H9 (cell line): ENCODE data around the gene ERVFRD-1. TPM values are rescaled to one million over a fixed set of nuclear protein-coding genes. Genes with fewer than 3 reads are reported as not detected.
A peak's percentile ranks its signal among the peaks of the same experiment; 100 is the strongest.

Experiments
- DNase-seq: peaks from one replicate; pipeline ENCODE4 v3.0.0-alpha.2; 2017
- H2AFZ ChIP-seq: one replicate; pipeline ENCODE4 v1.6.1; 2013; ENCODE audit warnings: mild to moderate bottlenecking, low read length, control low read depth, moderate library complexity
- H2AK5ac ChIP-seq: 2 replicates; pipeline ENCODE4 v1.6.1; 2013; ENCODE audit warnings: low read length, control low read depth, mixed read lengths; ENCODE audit not compliant: insufficient read length
- H2BK120ac ChIP-seq: one replicate; pipeline ENCODE4 v1.6.1; 2013; ENCODE audit warnings: low read depth, mild to moderate bottlenecking, low read length, control low read depth, inconsistent platforms; ENCODE audit not compliant: poor library complexity, severe bottlenecking
- H2BK12ac ChIP-seq: 2 replicates; pipeline ENCODE4 v1.6.1; 2013; ENCODE audit warnings: low read length, control low read depth, mixed read lengths, low read depth; ENCODE audit not compliant: insufficient read length
- H2BK15ac ChIP-seq: 2 replicates; pipeline ENCODE4 v1.6.1; 2013; ENCODE audit warnings: low read depth, low read length, control low read depth
- H2BK20ac ChIP-seq: one replicate; pipeline ENCODE4 v1.6.1; 2013; ENCODE audit warnings: low read depth, mild to moderate bottlenecking, low read length, control low read depth, inconsistent platforms; ENCODE audit not compliant: poor library complexity, severe bottlenecking
- H2BK5ac ChIP-seq: 2 replicates; pipeline ENCODE4 v1.6.1; 2013; ENCODE audit warnings: low read length, control low read depth, mixed read lengths; ENCODE audit not compliant: insufficient read length
- H3K14ac ChIP-seq: 2 replicates; pipeline ENCODE4 v1.6.1; 2013; ENCODE audit warnings: low read length, control low read depth; ENCODE audit not compliant: insufficient read depth
- H3K18ac ChIP-seq: 2 replicates; pipeline ENCODE4 v1.6.1; 2013; ENCODE audit warnings: low read depth, mild to moderate bottlenecking, mixed read lengths, low read length, control low read depth; ENCODE audit not compliant: insufficient read length
- H3K23ac ChIP-seq: 2 replicates; pipeline ENCODE4 v1.6.1; 2013; ENCODE audit warnings: low read length, control low read depth, mixed read lengths, low read depth; ENCODE audit not compliant: insufficient read length
- H3K23me2 ChIP-seq: 2 replicates; pipeline ENCODE4 v1.6.1; 2013; ENCODE audit warnings: low read depth, mild to moderate bottlenecking, mixed read lengths, low read length, control low read depth; ENCODE audit not compliant: insufficient read length, poor library complexity, severe bottlenecking
- H3K27ac ChIP-seq: 2 replicates; pipeline ENCODE4 v1.5.1; 2013; ENCODE audit warnings: low read length, control low read depth, mixed read lengths, low read depth; ENCODE audit not compliant: insufficient read length
- H3K27me3 ChIP-seq: 2 replicates; pipeline ENCODE4 v1.6.1; 2013; ENCODE audit warnings: low read length, control low read depth, inconsistent platforms; ENCODE audit not compliant: insufficient read depth
- H3K4ac ChIP-seq: 2 replicates; pipeline ENCODE4 v1.6.1; 2013; ENCODE audit warnings: low read depth, mild to moderate bottlenecking, control low read depth, inconsistent platforms, low read length, moderate library complexity
- H3K4me1 ChIP-seq: 2 replicates; pipeline ENCODE4 v1.6.1; 2013; ENCODE audit warnings: low read length, control low read depth, inconsistent platforms; ENCODE audit not compliant: insufficient read depth
- H3K4me2 ChIP-seq: 2 replicates; pipeline ENCODE4 v1.6.1; 2013; ENCODE audit warnings: low read length, control low read depth, mixed read lengths; ENCODE audit not compliant: insufficient read length, insufficient read depth
- H3K56ac ChIP-seq: 2 replicates; pipeline ENCODE4 v1.6.1; 2013; ENCODE audit warnings: low read depth, mild to moderate bottlenecking, mixed read lengths, low read length, control low read depth; ENCODE audit not compliant: insufficient read length
- H3K79me1 ChIP-seq: 2 replicates; pipeline ENCODE4 v1.6.1; 2013; ENCODE audit warnings: low read depth, mild to moderate bottlenecking, moderate library complexity, low read length, control low read depth, inconsistent platforms; ENCODE audit not compliant: insufficient read depth, poor library complexity, severe bottlenecking
- H3K79me2 ChIP-seq: 2 replicates; pipeline ENCODE4 v1.6.1; 2013; ENCODE audit warnings: low read length, control low read depth, inconsistent platforms; ENCODE audit not compliant: insufficient read depth
- H3K9ac ChIP-seq: 2 replicates; pipeline ENCODE4 v1.6.1; 2013; ENCODE audit warnings: low read length, control low read depth, mixed read lengths; ENCODE audit not compliant: insufficient read length; ENCODE audit errors: extremely low read depth
- H3K9me3 ChIP-seq: one replicate; pipeline ENCODE4 v1.6.1; 2013; ENCODE audit warnings: low read depth, low read length, inconsistent platforms; ENCODE audit not compliant: control insufficient read depth
- H3T11ph ChIP-seq: one replicate; pipeline ENCODE4 v1.6.1; 2013; ENCODE audit warnings: mild to moderate bottlenecking, low read length, control low read depth, inconsistent platforms
- H4K20me1 ChIP-seq: one replicate; pipeline ENCODE4 v1.6.1; 2013; ENCODE audit not compliant: control insufficient read depth, insufficient read length, insufficient read depth
- H4K5ac ChIP-seq: 2 replicates; pipeline ENCODE4 v1.6.1; 2013; ENCODE audit warnings: low read depth, mild to moderate bottlenecking, mixed read lengths, low read length, control low read depth; ENCODE audit not compliant: insufficient read length
- H4K8ac ChIP-seq: replicated peaks from 2 replicates; pipeline ENCODE4 v1.6.1; 2013; ENCODE audit warnings: low read length, control low read depth, mixed read lengths, low read depth; ENCODE audit not compliant: insufficient read length
- H4K91ac ChIP-seq: 2 replicates; pipeline ENCODE4 v1.6.1; 2013; ENCODE audit warnings: low read depth, mild to moderate bottlenecking, moderate library complexity, mixed read lengths, low read length, control low read depth; ENCODE audit not compliant: insufficient read length
- H3K27ac Mint-ChIP-seq, 3 experiments: 2 replicates in 2 of 3; 3 replicates in 1 of 3; pipeline ENCODE4 v1.8.0; 2020 to 2021; ENCODE audit warnings: mixed read lengths in 3 of 3, mild to moderate bottlenecking in 1 of 3, moderate library complexity in 1 of 3
- H3K27me3 Mint-ChIP-seq: 2 replicates; pipeline ENCODE4 v1.8.0; 2021; ENCODE audit warnings: low read depth, mild to moderate bottlenecking, moderate library complexity, mixed read lengths
- H3K36me3 Mint-ChIP-seq, 3 experiments: 2 replicates in 2 of 3; 3 replicates in 1 of 3; pipeline ENCODE4 v1.8.0; 2020 to 2021; ENCODE audit warnings: low read depth in 3 of 3, mixed read lengths in 3 of 3; ENCODE audit not compliant: insufficient read depth in 1 of 3
- H3K4me1 Mint-ChIP-seq, 2 experiments: 2 replicates each; pipeline ENCODE4 v1.8.0; 2020; ENCODE audit warnings: mixed read lengths in 2 of 2
- H3K4me3 Mint-ChIP-seq, 2 experiments: 2 replicates in 1 of 2; 3 replicates in 1 of 2; pipeline ENCODE4 v1.8.0; 2020 to 2021; ENCODE audit warnings: mild to moderate bottlenecking in 2 of 2, mixed read lengths in 2 of 2, moderate library complexity in 1 of 2
- H3K9me3 Mint-ChIP-seq, 2 experiments: 2 replicates in 1 of 2; 3 replicates in 1 of 2; pipeline ENCODE4 v1.8.0; 2020; ENCODE audit warnings: mild to moderate bottlenecking in 2 of 2, mixed read lengths in 2 of 2, moderate library complexity in 1 of 2
- WGBS: extraction: QIAGEN DNeasy Blood & Tissue Kit; methylation state at CpG from one replicate; pipeline ENCODE4 v1.1.7; 2013; ENCODE audit warnings: missing lambda C conversion rate, low lambda C conversion rate, mixed read lengths; ENCODE audit not compliant: insufficient read length; ENCODE audit errors: extremely low coverage; 5-methylcytosine and 5-hydroxymethylcytosine counted together
- total RNA-seq: library from RNA; stranded (reverse); gene quantifications from 2 replicates; pipeline ENCODE4 v1.2.1, GENCODE V29; 2021
- TF ChIP-seq, protein P1 (sequence below): fragments of 200-600 bp; sonication (generic); conservative IDR thresholded peaks from 3 replicates; pipeline ENCODE4 v1.8.0; 2021; ENCODE audit warnings: antibody characterized with exemption, mild to moderate bottlenecking

ERVFRD-1 gene
- total RNA-seq, 1 experiment from 2014 or later, result not detected

DNA sequence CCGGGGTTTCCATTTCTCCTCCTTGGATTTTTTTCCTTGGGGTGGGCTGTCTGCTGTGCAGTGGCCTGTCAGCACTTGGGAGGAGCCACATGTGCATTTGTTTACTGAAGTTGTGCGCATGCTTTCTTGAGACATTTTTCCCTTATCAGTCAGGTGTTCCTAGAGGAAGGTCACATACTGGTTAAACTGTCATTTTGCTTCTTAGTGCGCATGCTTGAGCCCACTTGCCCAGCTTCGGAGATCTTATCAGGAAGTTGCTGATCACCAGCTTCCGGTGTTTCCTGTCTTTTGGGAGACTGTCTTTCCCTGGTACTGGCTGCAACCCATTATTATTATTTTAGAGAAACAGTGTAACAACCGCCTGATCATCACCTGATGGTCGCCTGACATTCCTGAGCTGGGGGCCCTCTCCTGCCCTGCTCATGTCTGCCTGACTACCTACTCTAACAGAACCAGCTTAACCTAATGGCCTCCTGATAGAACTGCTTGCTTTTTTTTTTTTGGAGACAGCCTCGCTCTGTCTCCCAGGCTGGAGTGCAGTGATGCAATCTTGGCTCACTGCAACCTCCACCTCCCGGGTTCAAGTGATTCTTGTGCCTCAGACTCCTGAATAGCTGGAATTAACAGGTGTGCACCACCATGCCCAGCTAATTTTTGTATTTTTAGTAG lies 378 bp upstream of the ERVFRD-1 start:
- no peaks in the 10 kb centered on the region for H3K27me3 Mint-ChIP-seq
- no peaks in the 10 kb centered on the region; a peak in 1 of 7 replicates for H3K36me3 Mint-ChIP-seq
- Histone ChIP-seq H4K20me1 (peaks cover 3% of the 10 kb centered on the region), H4K91ac (no peak overlapping the region), H3K27me3 (no peaks in the 10 kb centered on the region), H3K79me1 (peaks cover 15% of the 10 kb centered on the region), H3K18ac (no peak overlapping the region), H2BK120ac (no peak overlapping the region), H3K23ac (no peak overlapping the region), H4K8ac (no peak overlapping the region), H3K9ac (no peak overlapping the region), H2BK20ac (no peak overlapping the region), H2BK15ac (no peak overlapping the region), H3K14ac (no peak overlapping the region), H3K9me3 (no peaks in the 10 kb centered on the region), H3K27ac (no peak overlapping the region), H3K79me2 (peaks cover 5% of the 10 kb centered on the region; the same call in 1 of the 2 replicates), H2BK5ac (no peak overlapping the region), H4K5ac (no peak overlapping the region), H3K56ac (no peak overlapping the region), H3K4me1 (peaks cover 12% of the 10 kb centered on the region; the same call in 1 of the 2 replicates), H3K4me2 (no peak overlapping the region), H2AFZ (no peak overlapping the region), H2AK5ac (no peak overlapping the region), H3K23me2 (no peaks in the 10 kb centered on the region), H3T11ph (no peak overlapping the region), H2BK12ac (no peak overlapping the region), H3K4ac (no peak overlapping the region)
- peaks cover 34 to 37% of the 10 kb centered on the region in 2 experiments for H3K4me1 Mint-ChIP-seq
- no CpG with 5 or more reads among the region's 9 CpGs for WGBS
- H3K9me3 Mint-ChIP-seq, result no peaks in the 10 kb centered on the region
- DNase-seq, result no peak
- H3K27ac Mint-ChIP-seq, result peak overlapping the region; percentile 37 to 70 (median 58); a peak in 3 of 7 replicates
- H3K4me3 Mint-ChIP-seq, result no peak overlapping the region; a peak in 1 of 5 replicates
- TF ChIP-seq, protein P1, sequence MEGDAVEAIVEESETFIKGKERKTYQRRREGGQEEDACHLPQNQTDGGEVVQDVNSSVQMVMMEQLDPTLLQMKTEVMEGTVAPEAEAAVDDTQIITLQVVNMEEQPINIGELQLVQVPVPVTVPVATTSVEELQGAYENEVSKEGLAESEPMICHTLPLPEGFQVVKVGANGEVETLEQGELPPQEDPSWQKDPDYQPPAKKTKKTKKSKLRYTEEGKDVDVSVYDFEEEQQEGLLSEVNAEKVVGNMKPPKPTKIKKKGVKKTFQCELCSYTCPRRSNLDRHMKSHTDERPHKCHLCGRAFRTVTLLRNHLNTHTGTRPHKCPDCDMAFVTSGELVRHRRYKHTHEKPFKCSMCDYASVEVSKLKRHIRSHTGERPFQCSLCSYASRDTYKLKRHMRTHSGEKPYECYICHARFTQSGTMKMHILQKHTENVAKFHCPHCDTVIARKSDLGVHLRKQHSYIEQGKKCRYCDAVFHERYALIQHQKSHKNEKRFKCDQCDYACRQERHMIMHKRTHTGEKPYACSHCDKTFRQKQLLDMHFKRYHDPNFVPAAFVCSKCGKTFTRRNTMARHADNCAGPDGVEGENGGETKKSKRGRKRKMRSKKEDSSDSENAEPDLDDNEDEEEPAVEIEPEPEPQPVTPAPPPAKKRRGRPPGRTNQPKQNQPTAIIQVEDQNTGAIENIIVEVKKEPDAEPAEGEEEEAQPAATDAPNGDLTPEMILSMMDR, result no peak
